HL-60 (cell line): ENCODE measurements around the gene OBI1.

Experiments
- DNase-seq, 2 experiments: peaks; one replicate each; pipeline ENCODE4 v3.0.0-alpha.2; 2010 to 2020; ENCODE audit warnings: low read depth in 1 of 2, low spot score in 1 of 2
- H3K27ac ChIP-seq: fragments of 250-450 bp; sonication (Bioruptor Pico); replicated peaks from 2 replicates; pipeline ENCODE4 v1.5.1; 2020; ENCODE audit warnings: mild to moderate bottlenecking, moderate library complexity
- H3K27me3 ChIP-seq: fragments of 250-450 bp; sonication (Bioruptor Pico); 2 replicates; pipeline ENCODE4 v1.5.1; 2021; ENCODE audit warnings: mild to moderate bottlenecking, moderate library complexity; ENCODE audit not compliant: insufficient read depth, poor library complexity, severe bottlenecking
- H3K4me3 ChIP-seq: replicated peaks from 2 replicates; pipeline ENCODE4 v1.5.1; 2011; ENCODE audit warnings: mild to moderate bottlenecking, control low read depth, low read length; ENCODE audit not compliant: insufficient read depth
- CTCF ChIP-seq: IDR thresholded peaks from one replicate; pipeline ENCODE4 v1.5.1; 2011; ENCODE audit warnings: low read length, control low read depth, inconsistent platforms; ENCODE audit not compliant: insufficient read depth
- GABPA ChIP-seq: IDR thresholded peaks from 2 replicates; pipeline ENCODE4 v1.6.1; 2012; ENCODE audit warnings: low read depth
- POLR2AphosphoS5 ChIP-seq: IDR thresholded peaks from 2 replicates; pipeline ENCODE4 v1.6.1; 2012; ENCODE audit warnings: low read depth
- REST ChIP-seq: IDR thresholded peaks from 2 replicates; pipeline ENCODE4 v1.6.1; 2012; ENCODE audit warnings: low read depth; ENCODE audit not compliant: insufficient replicate concordance
- SPI1 ChIP-seq: IDR thresholded peaks from 2 replicates; pipeline ENCODE4 v1.6.1; 2012; ENCODE audit warnings: low read depth, mild to moderate bottlenecking, borderline replicate concordance

The OBI1 gene

GRCh38 chr13:78592584-78592983 lies 66.4 kb downstream of the OBI1 start:
- no peak overlapping the region for H3K4me3 ChIP-seq
- H3K27ac ChIP-seq: no peak overlapping the region
- no peak for TF ChIP-seq POLR2AphosphoS5
- TF ChIP-seq CTCF: no peak
- DNase-seq: no peak
- peaks cover 79% of the 10 kb centered on the region for H3K27me3 ChIP-seq

- TF ChIP-seq POLR2AphosphoS5: no peak
- peak; percentile 98 for TF ChIP-seq REST
- no peak for TF ChIP-seq GABPA
- Histone ChIP-seq H3K27me3 (peaks cover 60% of the 10 kb centered on the region), H3K4me3 (no peak overlapping the region), H3K27ac (no peak overlapping the region)
- peak in 1 of 2 experiments; percentile 52 for DNase-seq
Observed at GRCh38 chr13:78589206-78589605, 69.7 kb downstream of the OBI1 start.

- peaks cover 42% of the 10 kb centered on the region for H3K27me3 ChIP-seq
- H3K4me3 ChIP-seq: no peak overlapping the region
- no peak for DNase-seq
- H3K27ac ChIP-seq: no peak overlapping the region
- no peak for TF ChIP-seq SPI1
- no peak for TF ChIP-seq REST
- no peak for TF ChIP-seq POLR2AphosphoS5
- TF ChIP-seq CTCF: no peak
- no peak for TF ChIP-seq GABPA
Observed at GRCh38 chr13:78587395-78587794, 71.6 kb downstream of the OBI1 start.

GRCh38 chr13:78586706-78587105 lies 72.2 kb downstream of the OBI1 start:
- Histone ChIP-seq H3K27me3 (peaks cover 44% of the 10 kb centered on the region), H3K27ac (no peak overlapping the region), H3K4me3 (no peak overlapping the region)
- no peak for DNase-seq
- no peak for TF ChIP-seq POLR2AphosphoS5
- TF ChIP-seq GABPA: no peak
- TF ChIP-seq REST: no peak
- no peak for TF ChIP-seq CTCF
- TF ChIP-seq SPI1: no peak
